PC-3 (cell line): ENCODE measurements around the gene MYO10. TPM values are rescaled to one million over a fixed set of nuclear protein-coding genes. Genes with fewer than 3 reads are reported as not detected.

Experiments
- ATAC-seq: fragments of 200-7000 bp; cut with Tn5 transposase; 2 replicates; pipeline ENCODE4 v1.9.1; 2020; ENCODE audit warnings: mild to moderate bottlenecking, moderate library complexity
- BruUV-seq: library from RNA; stranded (reverse); fragments of 400-500 nt; replicated peaks from 2 replicates; lab custom pipeline; 2021; lab: Mats Ljungman, UMichigan
- CTCF ChIA-PET: fragments of 300-600 bp; sonication (Branson Sonifier 250); formaldehyde crosslinking; loops from one replicate; lab custom pipeline; 2022; ENCODE audit warnings: antibody characterized with exemption; lab: Charles Lee
- POLR2A ChIA-PET: fragments of 300-600 bp; sonication (Branson Sonifier 250); formaldehyde crosslinking; loops from one replicate; lab custom pipeline; 2022; ENCODE audit warnings: antibody characterized with exemption; ENCODE audit not compliant: unreplicated experiment; lab: Charles Lee
- DNase-seq: peaks from one replicate; pipeline ENCODE4 v3.0.0-alpha.2; 2015
- H2AFZ ChIP-seq: fragments of 300-600 bp; sonication (generic); 2 replicates; pipeline ENCODE4 v1.6.0; 2016; ENCODE audit warnings: antibody characterized with exemption, low read length
- H3F3A ChIP-seq: fragments of 300-600 bp; sonication (generic); one replicate; pipeline ENCODE4 v1.6.0; 2017; ENCODE audit warnings: antibody characterized with exemption, low read length, control low read depth, mild to moderate bottlenecking; ENCODE audit not compliant: unreplicated experiment
- H3K27ac ChIP-seq: fragments of 300-600 bp; sonication (generic); 2 replicates; pipeline ENCODE4 v1.5.1; 2016; ENCODE audit warnings: mild to moderate bottlenecking, low read length
- H3K27me3 ChIP-seq: fragments of 300-600 bp; sonication (generic); 2 replicates; pipeline ENCODE4 v1.6.1; 2016; ENCODE audit warnings: low read length, mixed read lengths
- H3K36me3 ChIP-seq: fragments of 300-600 bp; sonication (generic); 2 replicates; pipeline ENCODE4 v1.6.1; 2016; ENCODE audit warnings: low read depth, mixed run types, low read length, mixed read lengths
- H3K4me1 ChIP-seq: fragments of 300-600 bp; sonication (generic); 2 replicates; pipeline ENCODE4 v1.5.1; 2016; ENCODE audit warnings: low read length; ENCODE audit not compliant: insufficient read depth
- H3K4me2 ChIP-seq: fragments of 300-600 bp; sonication (generic); 2 replicates; pipeline ENCODE4 v1.6.0; 2016; ENCODE audit warnings: low read length
- H3K4me3 ChIP-seq: fragments of 300-600 bp; sonication (generic); 2 replicates; pipeline ENCODE4 v1.5.1; 2016; ENCODE audit warnings: mild to moderate bottlenecking, low read length, mixed read lengths
- H3K79me2 ChIP-seq: fragments of 300-600 bp; sonication (generic); 2 replicates; pipeline ENCODE4 v1.6.1; 2017; ENCODE audit warnings: low read length, mixed read lengths
- H3K9ac ChIP-seq: fragments of 300-600 bp; sonication (generic); 2 replicates; pipeline ENCODE4 v1.6.0; 2016; ENCODE audit warnings: mild to moderate bottlenecking, low read length
- H3K9me2 ChIP-seq: fragments of 300-600 bp; sonication (generic); replicated peaks from 2 replicates; pipeline ENCODE4 v1.6.1; 2016; ENCODE audit warnings: mixed run types, low read length, mixed read lengths
- H3K9me3 ChIP-seq: fragments of 300-600 bp; sonication (generic); 2 replicates; pipeline ENCODE4 v1.6.1; 2016; ENCODE audit warnings: low read length, mixed read lengths
- H4K20me1 ChIP-seq: fragments of 300-600 bp; sonication (generic); 2 replicates; pipeline ENCODE4 v1.6.1; 2016; ENCODE audit warnings: low read length, mixed read lengths
- EZH2 ChIP-seq: fragments of 300-600 bp; sonication (generic); IDR thresholded peaks from one replicate; pipeline ENCODE4 v1.6.1; 2017; ENCODE audit warnings: antibody characterized with exemption, mild to moderate bottlenecking, low read length; ENCODE audit not compliant: unreplicated experiment
- EZH2phosphoT487 ChIP-seq: fragments of 300-600 bp; sonication (generic); IDR thresholded peaks from 2 replicates; pipeline ENCODE4 v1.6.1; 2018; ENCODE audit warnings: mild to moderate bottlenecking, antibody characterized with exemption, low read length, borderline replicate concordance
- intact Hi-C: fragments of 100-400 bp; cut with micrococcal nuclease; formaldehyde crosslinking; loops from 2 replicates; pipeline ENCODE4 v1.9.0; 2023
- total RNA-seq: library from RNA; depleted of rRNA; stranded (reverse); fragments of >200 nt; gene quantifications from 2 replicates; pipeline ENCODE4 v1.2.3, GENCODE V29; 2014
- TF ChIP-seq, protein P1 (sequence below): fragments of 300-600 bp; sonication (generic); conservative IDR thresholded peaks from 2 replicates; pipeline ENCODE4 v1.5.1; 2017; ENCODE audit warnings: antibody characterized with exemption, low read depth, mild to moderate bottlenecking, low read length

Gene MYO10
- total RNA-seq, 1 experiment from 2014 or later: 52.3 TPM

DNA sequence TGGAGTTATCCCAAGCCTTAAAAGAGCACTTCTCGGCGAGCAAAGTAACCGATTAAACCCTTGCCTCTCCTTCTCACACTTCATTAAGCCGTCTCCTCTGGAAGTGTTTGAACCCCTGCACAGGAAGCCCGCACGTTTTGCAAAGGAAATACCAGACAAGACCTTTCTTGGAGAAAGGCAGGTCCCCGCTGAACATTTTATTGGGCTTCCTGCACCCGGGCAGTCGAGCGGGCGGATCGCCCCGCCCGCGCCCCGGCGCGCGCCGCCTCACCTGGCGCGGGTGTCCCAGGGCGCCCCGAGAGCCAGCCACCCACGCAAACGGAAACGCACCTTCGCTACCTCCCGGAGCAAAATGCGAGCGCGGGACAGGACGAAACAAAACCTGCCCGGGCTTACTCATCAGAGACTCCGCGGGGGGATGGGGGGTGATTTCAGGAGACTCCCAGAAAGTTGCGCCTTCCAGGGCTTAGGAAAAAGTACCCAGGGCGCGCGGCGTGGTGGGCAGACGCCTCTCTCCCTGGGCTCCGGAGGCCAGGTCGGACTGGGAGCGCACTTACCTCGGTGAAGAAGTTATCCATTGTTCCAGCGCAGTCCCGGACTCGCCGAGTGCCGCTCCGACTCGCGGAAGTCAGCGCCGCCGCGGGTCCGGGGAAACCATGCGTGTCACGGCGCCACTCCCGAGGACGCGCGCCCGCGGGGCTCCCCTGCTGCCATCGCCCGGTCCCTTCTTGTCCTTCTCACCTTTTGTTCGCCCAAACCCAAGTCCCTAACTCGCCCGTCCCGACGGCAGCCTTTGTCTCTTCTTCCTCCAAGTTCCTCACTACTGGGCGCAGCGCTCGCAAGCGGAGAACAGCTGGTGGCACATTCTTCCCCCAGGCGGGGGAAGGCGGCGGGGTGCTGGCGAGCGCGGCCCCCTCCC, 598 bp downstream of the MYO10 start:
- TF ChIP-seq, protein P1, sequence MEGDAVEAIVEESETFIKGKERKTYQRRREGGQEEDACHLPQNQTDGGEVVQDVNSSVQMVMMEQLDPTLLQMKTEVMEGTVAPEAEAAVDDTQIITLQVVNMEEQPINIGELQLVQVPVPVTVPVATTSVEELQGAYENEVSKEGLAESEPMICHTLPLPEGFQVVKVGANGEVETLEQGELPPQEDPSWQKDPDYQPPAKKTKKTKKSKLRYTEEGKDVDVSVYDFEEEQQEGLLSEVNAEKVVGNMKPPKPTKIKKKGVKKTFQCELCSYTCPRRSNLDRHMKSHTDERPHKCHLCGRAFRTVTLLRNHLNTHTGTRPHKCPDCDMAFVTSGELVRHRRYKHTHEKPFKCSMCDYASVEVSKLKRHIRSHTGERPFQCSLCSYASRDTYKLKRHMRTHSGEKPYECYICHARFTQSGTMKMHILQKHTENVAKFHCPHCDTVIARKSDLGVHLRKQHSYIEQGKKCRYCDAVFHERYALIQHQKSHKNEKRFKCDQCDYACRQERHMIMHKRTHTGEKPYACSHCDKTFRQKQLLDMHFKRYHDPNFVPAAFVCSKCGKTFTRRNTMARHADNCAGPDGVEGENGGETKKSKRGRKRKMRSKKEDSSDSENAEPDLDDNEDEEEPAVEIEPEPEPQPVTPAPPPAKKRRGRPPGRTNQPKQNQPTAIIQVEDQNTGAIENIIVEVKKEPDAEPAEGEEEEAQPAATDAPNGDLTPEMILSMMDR: no peak; the same call in 1 of the 2 replicates
- TF ChIP-seq EZH2phosphoT487: peak; percentile 94
- Histone ChIP-seq H3F3A (no peaks in the 10 kb centered on the region), H3K4me1 (peaks cover 35% of the 10 kb centered on the region), H4K20me1 (peaks cover 47% of the 10 kb centered on the region), H3K79me2 (peaks cover 53% of the 10 kb centered on the region), H3K27ac (peak overlapping the region; percentile 62), H3K9me2 (no peaks in the 10 kb centered on the region), H3K9ac (peak overlapping the region; percentile 89), H3K9me3 (no peaks in the 10 kb centered on the region), H3K27me3 (no peaks in the 10 kb centered on the region), H3K36me3 (no peaks in the 10 kb centered on the region), H2AFZ (peak overlapping the region; percentile 59), H3K4me2 (peak overlapping the region; percentile 82), H3K4me3 (peak overlapping the region; percentile 76)
- DNase-seq (peak; percentile 75), ATAC-seq (peak; percentile 25)
- no TSS peak for BruUV-seq
- intact Hi-C loops: loop anchor here (1.0 to 10.0 kb wide), 4 partner anchors 61 to 197 kb away; no protein-coding TSS in a partner anchor
- CTCF ChIA-PET: interaction anchor here (0.8 to 1.4 kb wide), 3 partner anchors 86 to 254 kb away, joined by 3 to 6 read pairs (median 4); no protein-coding TSS in a partner anchor
- POLR2A ChIA-PET: interaction anchor here (0.6 to 1.3 kb wide), 6 partner anchors 65 to 465 kb away, joined by 3 to 18 read pairs (median 4); no protein-coding TSS in a partner anchor

DNA sequence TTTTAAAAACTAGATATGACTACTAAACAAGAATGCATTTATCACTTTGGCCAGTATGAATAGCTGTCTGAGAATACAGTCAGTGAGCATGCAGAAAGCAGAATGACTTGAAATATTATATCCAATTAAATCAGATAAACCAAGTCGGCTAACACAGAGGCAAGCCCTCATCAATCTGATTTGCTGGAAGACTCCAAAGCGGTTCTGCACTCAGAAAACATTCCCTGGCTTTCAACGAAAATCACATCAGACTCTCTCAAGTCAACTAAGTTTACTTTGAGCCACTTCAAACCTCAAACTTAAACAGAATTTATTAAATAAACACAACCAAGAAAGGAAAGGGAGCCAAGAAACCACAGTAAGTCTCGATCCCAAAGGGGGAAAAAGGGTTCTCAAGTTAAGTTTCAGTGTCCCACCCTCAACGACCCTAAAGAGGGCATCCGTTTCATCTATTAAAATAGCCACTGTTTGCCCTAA, 1.4 kb downstream of the MYO10 start:
- TSS peak; percentile 33 for BruUV-seq
- ATAC-seq (peak; percentile 11), DNase-seq (peak; percentile 68)
- Histone ChIP-seq H3K9me2 (no peaks in the 10 kb centered on the region), H3K9ac (peak overlapping the region; percentile 89), H3K27ac (peak overlapping the region; percentile 62), H3F3A (no peaks in the 10 kb centered on the region), H3K4me2 (peak overlapping the region; percentile 82), H3K4me1 (peaks cover 35% of the 10 kb centered on the region), H3K36me3 (no peaks in the 10 kb centered on the region), H3K9me3 (no peaks in the 10 kb centered on the region), H3K27me3 (no peaks in the 10 kb centered on the region), H4K20me1 (peaks cover 55% of the 10 kb centered on the region), H2AFZ (no peak overlapping the region), H3K4me3 (peak overlapping the region; percentile 76), H3K79me2 (peaks cover 61% of the 10 kb centered on the region)
- POLR2A ChIA-PET: no interaction called here
- TF ChIP-seq, protein P1: no peak
- TF ChIP-seq EZH2: no peak
- no peak for TF ChIP-seq EZH2phosphoT487
- CTCF ChIA-PET: interaction anchor here (1.4 kb wide), 1 partner anchor 198 kb away, joined by 4 read pairs; no protein-coding TSS in a partner anchor
- intact Hi-C loops: loop anchor here (1.0 to 10.0 kb wide), 7 partner anchors 37 to 256 kb away; no protein-coding TSS in a partner anchor
